ENCODE results near the gene TXNDC5.

TXNDC5 gene

DNA sequence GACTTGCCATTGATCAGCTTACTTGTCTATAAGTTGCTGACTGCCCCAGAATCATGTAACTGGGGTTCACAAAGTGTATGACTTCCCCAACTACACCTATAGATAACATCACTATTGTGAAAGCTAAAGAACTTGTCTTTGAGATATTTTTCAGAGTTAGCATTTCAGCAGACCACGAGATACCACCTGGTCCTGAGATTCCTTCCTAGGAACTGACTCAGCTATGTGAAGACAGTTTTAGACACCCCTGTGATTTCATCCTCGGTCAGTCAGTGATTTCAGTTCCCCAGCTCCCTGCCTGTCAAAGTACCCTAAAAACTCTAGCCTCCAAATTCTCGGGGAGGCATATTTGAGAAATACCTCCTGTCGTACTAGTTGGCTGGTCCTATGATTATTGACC is 62.4 kb downstream of the TXNDC5 start:
- DNase-seq: peak; percentile 86

DNA sequence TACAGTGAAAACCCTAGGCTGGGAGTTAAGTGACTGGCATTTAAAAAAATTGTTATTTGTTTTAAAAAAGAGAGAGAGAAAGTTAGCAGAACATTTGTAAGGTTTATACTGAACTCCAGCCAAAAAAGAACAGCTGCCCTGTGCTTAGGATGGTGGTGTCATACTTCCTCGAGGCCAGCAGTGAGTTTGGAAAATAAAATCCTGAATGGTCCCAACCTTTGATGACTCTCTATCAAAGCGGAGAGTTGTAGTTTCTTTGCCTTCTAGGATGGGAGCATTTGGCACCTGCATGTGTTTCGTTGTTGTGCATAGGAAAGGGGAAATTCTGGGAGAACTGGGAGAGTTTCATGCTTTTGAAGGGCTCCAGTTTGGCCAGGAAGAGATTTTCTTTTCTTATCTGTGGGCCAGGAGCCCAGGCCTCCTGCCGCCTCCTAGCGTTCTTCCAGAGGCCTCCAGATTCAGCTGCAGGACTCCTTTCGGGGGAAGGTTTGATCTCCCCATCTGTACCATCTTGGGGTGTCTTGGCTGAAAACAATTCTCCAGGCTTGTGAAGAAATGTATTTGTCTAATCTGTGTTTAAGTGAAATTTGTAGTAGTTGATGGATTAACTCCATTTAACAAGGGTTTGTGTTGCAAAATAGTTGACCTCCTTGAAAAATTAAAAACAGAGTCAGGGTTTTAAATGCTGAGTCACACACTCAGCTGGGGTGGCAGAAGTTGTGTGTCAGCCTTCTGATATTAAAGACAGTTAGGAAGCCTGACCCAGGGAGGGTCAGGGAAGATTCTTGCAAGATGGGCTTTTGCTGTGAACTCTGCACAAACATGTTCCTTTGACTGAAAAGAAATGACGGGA is 63.4 kb downstream of the TXNDC5 start:
- DNase-seq: peak; percentile 72

DNA sequence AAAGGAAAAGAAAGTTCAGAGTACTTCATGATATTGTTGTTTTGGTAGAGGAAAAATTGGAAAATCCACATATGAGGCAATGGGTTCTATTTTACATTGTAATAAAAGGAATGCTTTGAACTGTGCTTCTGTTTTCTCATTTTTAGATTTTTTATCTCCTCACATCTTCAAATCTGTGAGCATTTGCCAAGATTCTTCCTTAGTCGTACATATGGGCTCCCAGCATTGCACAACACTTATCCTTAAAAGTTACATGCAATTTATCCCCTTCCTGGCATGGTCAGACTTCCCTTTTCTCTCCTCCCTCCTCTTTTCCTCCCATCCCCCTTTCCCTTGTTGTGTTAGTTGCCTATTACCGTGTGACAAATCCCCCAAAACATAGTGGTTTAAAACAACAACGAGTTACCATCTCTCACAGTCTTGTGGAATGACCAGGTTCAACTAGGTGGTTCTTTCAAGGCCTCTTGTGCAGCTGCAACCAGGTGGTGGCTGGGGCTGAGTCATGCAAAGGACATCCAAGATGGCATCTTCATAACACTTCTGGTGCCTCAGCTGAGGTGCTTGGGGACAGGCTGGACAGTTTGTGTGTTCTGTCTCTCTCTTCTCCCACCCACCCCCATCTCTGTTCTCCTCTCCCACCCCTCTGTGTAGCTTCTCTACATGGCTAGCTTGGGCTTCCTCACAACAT is 68.7 kb downstream of the TXNDC5 start:
- DNase-seq: peak; percentile 15

DNA sequence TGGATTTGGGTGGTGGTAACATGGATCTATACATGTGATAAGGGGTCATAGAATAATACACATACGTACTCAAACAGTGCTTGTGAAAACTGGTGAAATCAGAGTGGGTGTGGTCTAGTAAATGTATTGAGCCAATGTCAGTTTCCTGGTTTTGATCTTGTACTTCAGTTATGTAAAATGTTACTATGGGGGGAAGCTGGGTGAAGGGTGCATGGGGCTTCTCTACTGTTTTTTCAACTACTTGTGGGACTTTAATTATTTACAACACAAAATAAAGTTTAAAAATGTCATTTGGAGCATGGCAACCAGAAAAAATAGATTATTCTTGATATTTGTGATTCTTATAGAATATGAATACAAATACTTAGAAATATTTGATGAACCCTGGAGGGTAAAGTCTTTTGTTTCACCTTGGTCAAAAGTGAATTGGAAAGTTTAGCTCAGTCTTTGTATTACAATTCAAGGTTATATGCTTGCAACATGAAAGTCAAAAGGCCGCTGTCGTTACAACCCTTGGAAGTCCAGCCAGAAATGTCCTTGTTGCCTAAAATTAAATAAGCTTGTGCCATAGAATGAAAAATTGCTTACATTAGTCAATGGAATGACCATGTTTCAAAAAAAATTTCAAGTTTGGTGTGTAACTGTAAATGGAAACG is 74.1 kb downstream of the TXNDC5 start:
- DNase-seq: no peak

DNA sequence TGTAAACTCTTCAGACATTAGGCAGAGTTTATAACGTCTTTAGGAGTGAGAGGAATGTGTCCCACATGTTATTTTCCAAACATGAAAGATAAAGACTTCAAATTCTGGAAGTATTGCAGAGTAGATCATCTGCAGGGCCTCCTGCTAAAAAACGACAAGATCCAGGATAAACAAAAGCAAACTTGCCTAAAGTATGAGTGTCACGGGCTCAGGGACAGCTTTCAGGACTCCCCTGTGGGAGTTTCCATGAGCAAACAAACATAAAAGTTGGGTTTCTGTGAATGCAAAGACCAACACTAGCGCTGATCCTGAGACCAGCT is 76.9 kb downstream of the TXNDC5 start:
- no peak for DNase-seq

DNA sequence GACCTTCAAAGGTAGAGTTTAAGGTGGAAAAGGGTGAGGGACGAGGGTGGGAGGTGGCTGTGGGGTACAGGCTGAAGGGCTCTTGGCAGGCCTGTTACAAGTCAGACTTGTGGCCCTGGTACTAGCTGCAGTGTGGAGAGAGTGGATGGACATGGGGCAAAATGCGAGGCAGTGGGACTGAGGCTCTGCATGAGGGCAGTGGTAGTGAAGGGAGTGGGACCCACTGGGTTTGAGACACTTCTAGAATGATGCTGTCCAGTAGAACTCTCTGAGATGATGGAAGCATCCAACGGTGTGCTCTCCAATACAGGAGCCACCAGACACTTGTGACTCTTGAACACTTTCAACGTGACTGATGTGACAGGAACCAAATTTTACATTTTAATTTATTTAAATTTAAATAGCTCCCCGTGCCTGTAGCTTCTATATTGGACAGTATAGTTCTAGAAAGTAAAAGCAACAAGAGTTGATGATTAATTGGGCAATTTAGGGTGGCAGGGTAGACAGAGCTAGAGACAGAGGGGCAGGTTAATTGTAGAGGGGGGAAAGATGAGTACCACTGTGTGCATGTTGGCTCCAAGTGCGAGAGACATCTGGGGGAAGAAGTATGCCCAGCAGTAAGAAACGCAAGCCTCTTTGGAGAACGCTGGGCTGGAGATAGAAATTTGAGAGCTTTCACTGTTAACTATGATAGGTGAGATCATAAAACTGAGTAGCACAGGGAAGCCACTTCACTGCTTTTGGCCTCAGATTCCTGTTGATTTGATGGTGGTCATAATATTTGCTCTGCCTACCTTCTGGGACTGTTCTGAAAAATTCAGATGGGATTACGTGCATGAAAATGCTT is 77.5 kb downstream of the TXNDC5 start:
- DNase-seq: no peak

Data from RPMI8226 (cell line).